Activated CD4-positive, alpha-beta T cell treated with anti-CD3 and anti-CD28 coated beads for 48 hours (primary cell): ENCODE results near the gene POLR1F.
A peak's percentile ranks its signal among the peaks of the same experiment; 100 is the strongest.
"Not testable (repeated sequence)": the region's sequence is repeated elsewhere in the genome, so short reads cannot be mapped to it uniquely, and the experiment has no call there.

Experiments
- DNase-seq: peaks from one replicate; pipeline ENCODE4 v3.0.0-alpha.2; 2020

The POLR1F gene

GRCh38 chr7:19708397-19709248, at the start of gene POLR1F:
Gene POLR1F, minus strand, starts transcription at chr7:19709037. Its CDS starts 21 bp downstream, at chr7:19709016.
- peak; percentile 94 for DNase-seq

- no peak for DNase-seq
These were observed 45.8 kb upstream of the POLR1F start for GRCh38 chr7:19754521-19755116.

GRCh38 chr7:19752020-19752419, 43.2 kb upstream of the POLR1F start:
- no peak for DNase-seq

GRCh38 chr7:19749658-19750057, 40.8 kb upstream of the POLR1F start:
- DNase-seq = no peak

GRCh38 chr7:19747740-19748339, 39.0 kb upstream of the POLR1F start:
- no peak for DNase-seq

GRCh38 chr7:19744075-19744474, 35.2 kb upstream of the POLR1F start:
- no peak for DNase-seq

- no peak for DNase-seq
These were observed 19.9 kb upstream of the POLR1F start for GRCh38 chr7:19728716-19729115.

- DNase-seq = no peak
These were observed 16.9 kb upstream of the POLR1F start for GRCh38 chr7:19725770-19726169.

- no peak for DNase-seq
These were observed 6.7 kb upstream of the POLR1F start for GRCh38 chr7:19715499-19715898.

GRCh38 chr7:19713676-19714075, 4.8 kb upstream of the POLR1F start:
- DNase-seq = peak; percentile 51

- DNase-seq = no peak
These were observed 377 bp upstream of the POLR1F start for GRCh38 chr7:19709249-19709578.

GRCh38 chr7:19707240-19707639, 1.6 kb downstream of the POLR1F start:
- no peak for DNase-seq

GRCh38 chr7:19705663-19706062, 3.2 kb downstream of the POLR1F start:
- DNase-seq = no peak

GRCh38 chr7:19701471-19701870, 7.4 kb downstream of the POLR1F start:
- DNase-seq = no peak

- no peak for DNase-seq
These were observed 7.9 kb downstream of the POLR1F start for GRCh38 chr7:19700936-19701335.

GRCh38 chr7:19698331-19698730, 10.5 kb downstream of the POLR1F start:
- no peak for DNase-seq

- no peak for DNase-seq
These were observed 11.9 kb downstream of the POLR1F start for GRCh38 chr7:19696926-19697325.

GRCh38 chr7:19692111-19692828, 16.6 kb downstream of the POLR1F start:
- DNase-seq = no peak

- DNase-seq = no peak
These were observed 18.1 kb downstream of the POLR1F start for GRCh38 chr7:19690736-19691135.

GRCh38 chr7:19689130-19689529, 19.7 kb downstream of the POLR1F start:
- DNase-seq = not testable (repeated sequence)

- no peak for DNase-seq
These were observed 27.2 kb downstream of the POLR1F start for GRCh38 chr7:19681596-19681995.

GRCh38 chr7:19677180-19677579, 31.7 kb downstream of the POLR1F start:
- DNase-seq = no peak

GRCh38 chr7:19675816-19676215, 33.0 kb downstream of the POLR1F start:
- DNase-seq = no peak
